GM12892 (cell line): ENCODE data around the gene HCN2.
A peak's percentile ranks its signal among the peaks of the same experiment; 100 is the strongest.

ENCODE experiments used
- POLR2A ChIP-seq: IDR thresholded peaks from 2 replicates; pipeline ENCODE4 v1.6.1; 2011; ENCODE audit warnings: low read depth, low read length, control low read depth
- POLR2AphosphoS5 ChIP-seq: IDR thresholded peaks from 2 replicates; pipeline ENCODE4 v1.6.1; 2011; ENCODE audit warnings: low read depth, low read length, control low read depth
- TAF1 ChIP-seq: IDR thresholded peaks from 2 replicates; pipeline ENCODE4 v1.6.1; 2011; ENCODE audit warnings: low read depth, mild to moderate bottlenecking, control low read depth, low read length, borderline replicate concordance

DNA sequence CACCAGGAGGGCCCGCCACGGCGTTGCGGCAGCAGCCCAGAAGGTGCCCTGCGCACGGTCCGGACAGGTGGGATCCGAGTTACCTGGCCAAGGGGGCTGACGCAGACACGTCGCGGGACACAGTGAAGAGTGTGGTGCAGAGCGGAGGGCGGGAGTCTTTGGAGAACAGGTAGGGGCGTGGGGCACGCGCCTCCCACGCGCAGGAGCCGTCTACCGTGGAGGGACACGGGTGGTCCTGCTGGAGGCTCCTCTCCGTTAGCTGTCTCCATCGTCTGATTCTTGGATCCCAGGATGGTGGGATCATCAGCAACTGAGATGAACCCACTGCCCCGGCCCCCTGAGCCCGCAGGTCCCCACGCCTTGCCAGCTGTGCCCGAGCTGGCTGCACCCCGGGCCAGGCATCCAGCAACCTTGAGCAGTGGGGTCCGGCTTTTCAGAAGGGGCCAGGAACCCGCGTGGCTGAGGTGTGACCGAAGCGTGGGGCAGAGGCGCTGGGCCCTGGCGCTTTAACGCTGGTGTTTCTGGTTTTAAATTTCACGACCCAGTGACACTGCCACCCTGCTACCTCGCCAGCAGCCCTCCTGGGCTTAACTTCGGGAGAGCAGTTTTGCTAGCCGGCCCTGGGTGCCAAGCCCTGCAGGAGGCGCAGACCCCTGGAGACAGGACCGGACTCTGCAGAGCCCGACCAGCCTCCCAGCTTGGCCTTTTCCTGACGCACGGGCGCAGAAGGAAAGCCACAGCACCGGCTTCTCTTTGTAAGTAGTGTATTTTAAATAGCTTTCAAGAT, 57.3 kb downstream of the HCN2 start:
- 0 out of 2 replicates have a peak, but pooled peaks have one; percentile 39 for TF ChIP-seq POLR2A
- no peak for TF ChIP-seq TAF1
- no peak for TF ChIP-seq POLR2AphosphoS5
